Uterus (tissue), 4 donors: ENCODE data around the gene COL5A1. TPM values are rescaled to one million over a fixed set of nuclear protein-coding genes. Genes with fewer than 3 reads are reported as not detected.

Experiments used
- DNase-seq, 2 donors: peaks; one replicate each; pipeline ENCODE4 v3.0.0-alpha.2; 2019 to 2020
- H3K27ac ChIP-seq, 2 donors: fragments of 200-600 bp; sonication (generic); 1 replicate in 1 of 2; 2 replicates in 1 of 2; pipeline ENCODE4 v1.5.1; 2016 to 2018
- H3K27me3 ChIP-seq, 2 donors: fragments of 200-600 bp; sonication (generic); one replicate each; pipeline ENCODE4 v1.5.1; 2018 to 2019; ENCODE audit warnings: control low read depth in 1 of 2
- H3K36me3 ChIP-seq, 2 donors: fragments of 200-600 bp; sonication (generic); one replicate each; pipeline ENCODE4 v1.5.1; 2019; ENCODE audit warnings: control low read depth in 1 of 2
- H3K4me1 ChIP-seq, 2 donors: fragments of 200-600 bp; sonication (generic); one replicate each; pipeline ENCODE4 v1.5.1; 2018 to 2019; ENCODE audit warnings: control low read depth in 1 of 2
- H3K4me3 ChIP-seq, 2 donors: fragments of 200-600 bp; sonication (generic); 1 replicate in 1 of 2; 2 replicates in 1 of 2; pipeline ENCODE4 v1.5.1; 2018 to 2019; ENCODE audit warnings: mild to moderate bottlenecking in 1 of 2
- H3K9me3 ChIP-seq, 2 donors: fragments of 200-600 bp; sonication (generic); one replicate each; pipeline ENCODE4 v1.5.1; 2019; ENCODE audit warnings: control low read depth in 1 of 2
- POLR2A ChIP-seq, 2 donors: fragments of 450-650 bp; IDR thresholded peaks; one replicate each; pipeline ENCODE4 v1.6.1; 2016; ENCODE audit warnings: antibody characterized with exemption in 2 of 2, mild to moderate bottlenecking in 1 of 2, moderate library complexity in 1 of 2
- intact Hi-C: fragments of 100-400 bp; cut with DNase I; formaldehyde crosslinking; loops from one replicate; pipeline ENCODE4 v1.15.1; 2023; ENCODE audit warnings: low total_unique reads
- total RNA-seq, 4 donors: library from RNA; depleted of rRNA in 3 of 4; stranded (reverse); fragments of >200 nt in 3 of 4; gene quantifications; one replicate each; pipeline versions ENCODE4 v1.1.0 to v1.2.4, GENCODE V29; 2014 to 2023
- TF ChIP-seq, protein P1 (sequence below), 4 experiments: fragments of 200-600 bp in 2 of 4; fragments of 450-650 bp in 2 of 4; sonication (generic) in 2 of 4; IDR thresholded peaks; one replicate each; pipeline ENCODE4 v1.5.1; 2016 to 2019; ENCODE audit warnings: antibody characterized with exemption in 4 of 4, mild to moderate bottlenecking in 2 of 4, moderate library complexity in 1 of 4
- donor health status: DM: yes; HTN: yes; CAD: no.

Gene COL5A1
- total RNA-seq, 4 donors from 2014 or later: 21.2 to 604 (median 129) TPM

DNA sequence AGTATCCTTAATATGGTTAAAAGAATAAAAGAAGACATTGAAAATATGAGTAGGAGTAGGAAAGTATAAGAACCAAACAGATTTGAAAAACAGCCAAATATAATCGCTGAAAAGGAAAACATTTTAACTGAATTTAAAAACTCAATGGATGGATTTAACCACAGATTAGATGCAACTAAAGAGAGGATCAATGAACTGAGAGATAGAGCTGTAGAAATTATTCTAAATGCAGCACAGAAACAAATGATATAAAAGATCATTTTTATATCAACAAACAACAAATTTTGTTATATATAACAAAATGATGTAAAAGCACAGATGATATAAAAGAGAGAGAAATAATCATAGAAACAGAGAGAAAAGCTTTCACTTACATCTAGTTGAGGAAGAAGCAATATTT is 29.3 kb upstream of the COL5A1 start:
- H3K36me3 ChIP-seq: no peaks in the 10 kb centered on the region

DNA sequence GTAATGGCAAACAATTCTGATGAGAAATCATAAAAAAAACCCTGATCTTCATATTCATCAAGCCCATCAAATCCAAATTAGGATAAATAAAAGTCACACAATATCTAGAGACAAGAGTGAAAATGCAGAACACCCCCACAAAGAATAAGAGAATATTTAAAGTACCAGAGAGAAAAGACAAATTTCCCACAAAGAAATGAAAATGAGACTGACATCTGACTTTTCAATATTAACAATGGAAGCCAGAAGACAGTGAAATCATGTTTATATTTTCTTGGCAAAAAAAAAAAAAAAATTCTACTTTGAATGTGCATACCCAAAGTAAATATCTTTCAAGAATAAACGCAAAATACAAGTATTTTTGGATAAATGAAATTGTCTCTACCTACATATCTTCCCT is 28.9 kb upstream of the COL5A1 start:
- Histone ChIP-seq H3K27ac (no peak overlapping the region), H3K4me3 (no peak overlapping the region), H3K36me3 (no peaks in the 10 kb centered on the region), H3K4me1 (no peaks in the 10 kb centered on the region), H3K9me3 (peaks cover 0 to 4% of the 10 kb centered on the region in 2 donors), H3K27me3 (no peaks in the 10 kb centered on the region)
- no peak for TF ChIP-seq POLR2A (IDR thresholded peaks at IDR 0.05)
- TF ChIP-seq, protein P1, sequence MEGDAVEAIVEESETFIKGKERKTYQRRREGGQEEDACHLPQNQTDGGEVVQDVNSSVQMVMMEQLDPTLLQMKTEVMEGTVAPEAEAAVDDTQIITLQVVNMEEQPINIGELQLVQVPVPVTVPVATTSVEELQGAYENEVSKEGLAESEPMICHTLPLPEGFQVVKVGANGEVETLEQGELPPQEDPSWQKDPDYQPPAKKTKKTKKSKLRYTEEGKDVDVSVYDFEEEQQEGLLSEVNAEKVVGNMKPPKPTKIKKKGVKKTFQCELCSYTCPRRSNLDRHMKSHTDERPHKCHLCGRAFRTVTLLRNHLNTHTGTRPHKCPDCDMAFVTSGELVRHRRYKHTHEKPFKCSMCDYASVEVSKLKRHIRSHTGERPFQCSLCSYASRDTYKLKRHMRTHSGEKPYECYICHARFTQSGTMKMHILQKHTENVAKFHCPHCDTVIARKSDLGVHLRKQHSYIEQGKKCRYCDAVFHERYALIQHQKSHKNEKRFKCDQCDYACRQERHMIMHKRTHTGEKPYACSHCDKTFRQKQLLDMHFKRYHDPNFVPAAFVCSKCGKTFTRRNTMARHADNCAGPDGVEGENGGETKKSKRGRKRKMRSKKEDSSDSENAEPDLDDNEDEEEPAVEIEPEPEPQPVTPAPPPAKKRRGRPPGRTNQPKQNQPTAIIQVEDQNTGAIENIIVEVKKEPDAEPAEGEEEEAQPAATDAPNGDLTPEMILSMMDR (IDR thresholded peaks at IDR 0.05): no peak
- no peak for DNase-seq
- intact Hi-C loops: no loop called here

More for the DNA sequence above, 29.3 kb upstream of the COL5A1 start:
- H3K27me3 ChIP-seq: no peaks in the 10 kb centered on the region
- DNase-seq: no peak
- H3K27ac ChIP-seq: no peak overlapping the region
- H3K4me1 ChIP-seq: no peaks in the 10 kb centered on the region
- no peak overlapping the region for H3K4me3 ChIP-seq
- intact Hi-C loops: no loop called here
- peaks cover 0 to 4% of the 10 kb centered on the region in 2 donors for H3K9me3 ChIP-seq
- no peak for TF ChIP-seq POLR2A (IDR thresholded peaks at IDR 0.05)
- TF ChIP-seq, protein P1 (IDR thresholded peaks at IDR 0.05): no peak

DNA sequence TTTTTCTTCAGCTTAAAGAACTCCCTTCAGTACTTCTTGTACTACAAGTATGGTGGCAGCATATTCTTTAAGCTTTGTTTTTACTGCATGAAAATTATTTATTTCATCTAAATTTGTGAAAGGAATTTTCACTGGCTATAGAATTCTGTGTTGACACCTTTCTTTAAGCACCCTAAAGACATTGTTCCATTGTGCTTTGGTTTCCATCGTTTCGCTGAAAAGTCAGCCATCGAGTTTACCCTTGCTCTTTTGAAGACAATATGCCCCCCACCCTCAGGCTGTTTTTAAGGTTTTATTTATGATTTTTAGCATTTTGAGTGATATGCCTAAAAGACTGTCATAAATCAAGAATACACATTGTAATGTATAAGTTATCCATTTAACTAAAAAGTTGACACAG is 27.3 kb upstream of the COL5A1 start:
- no peaks in the 10 kb centered on the region for H3K27me3 ChIP-seq
- H3K4me3 ChIP-seq: no peak overlapping the region
- peaks cover 0 to 4% of the 10 kb centered on the region in 2 donors for H3K9me3 ChIP-seq
- no peaks in the 10 kb centered on the region for H3K4me1 ChIP-seq
- no peaks in the 10 kb centered on the region for H3K36me3 ChIP-seq
- no peak for DNase-seq
- TF ChIP-seq, protein P1 (IDR thresholded peaks at IDR 0.05): no peak
- no peak for TF ChIP-seq POLR2A (IDR thresholded peaks at IDR 0.05)
- intact Hi-C loops: no loop called here
- H3K27ac ChIP-seq: no peak overlapping the region

DNA sequence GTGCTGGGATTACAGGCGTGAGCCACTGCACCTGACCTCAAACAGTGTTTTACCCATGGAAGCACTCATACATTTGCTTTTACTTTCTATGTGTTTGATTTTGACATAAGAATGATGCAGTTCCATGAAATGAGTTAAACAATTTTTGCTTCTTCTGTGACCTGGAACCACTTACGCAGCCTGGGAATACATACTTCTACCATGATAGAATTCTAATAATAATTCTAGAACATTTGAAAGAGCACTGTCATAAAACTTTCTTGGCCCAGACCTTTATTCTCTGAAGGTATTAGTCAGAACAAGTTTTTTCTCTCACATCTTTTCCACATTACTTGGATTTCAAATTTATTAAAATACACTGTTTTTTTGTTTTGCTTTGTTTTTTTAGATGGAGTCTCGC is 25.3 kb upstream of the COL5A1 start:
- no peaks in the 10 kb centered on the region for H3K36me3 ChIP-seq
- no peak for DNase-seq
- intact Hi-C loops: no loop called here
- H3K9me3 ChIP-seq: peaks cover 0 to 4% of the 10 kb centered on the region in 2 donors
- H3K4me3 ChIP-seq: no peak overlapping the region
- no peaks in the 10 kb centered on the region for H3K4me1 ChIP-seq
- TF ChIP-seq POLR2A (IDR thresholded peaks at IDR 0.05): no peak
- TF ChIP-seq, protein P1 (IDR thresholded peaks at IDR 0.05): no peak
- no peak overlapping the region for H3K27ac ChIP-seq
- H3K27me3 ChIP-seq: no peaks in the 10 kb centered on the region

DNA sequence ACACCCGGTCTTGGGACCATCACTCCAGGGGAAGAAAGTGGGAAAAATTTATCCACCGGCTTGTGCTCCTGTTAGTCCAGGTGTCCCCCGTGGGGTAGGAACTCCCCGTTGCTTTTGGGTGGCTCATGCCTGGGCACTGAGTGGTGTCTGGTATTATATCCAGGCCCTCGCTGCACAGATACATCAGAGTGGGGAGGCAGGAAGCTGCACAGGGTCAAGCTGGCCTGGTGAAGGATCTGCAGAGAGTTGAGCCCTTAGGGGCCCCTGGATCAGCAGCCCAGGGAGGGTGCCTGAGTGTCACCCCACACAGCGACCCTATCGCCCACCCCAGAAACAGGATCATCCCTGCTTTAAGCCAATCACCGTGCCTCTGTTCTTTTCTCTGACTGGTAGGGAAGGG is 24.4 kb upstream of the COL5A1 start:
- TF ChIP-seq, protein P1 (IDR thresholded peaks at IDR 0.05): no peak
- no peak for TF ChIP-seq POLR2A (IDR thresholded peaks at IDR 0.05)
- Histone ChIP-seq H3K27me3 (no peaks in the 10 kb centered on the region), H3K4me1 (no peaks in the 10 kb centered on the region), H3K36me3 (no peaks in the 10 kb centered on the region), H3K4me3 (no peak overlapping the region), H3K27ac (no peak overlapping the region), H3K9me3 (no peaks in the 10 kb centered on the region)
- DNase-seq: peak; percentile 6
- intact Hi-C loops: no loop called here
